ENCODE results near the gene KIAA1549. TPM values are rescaled to one million over a fixed set of nuclear protein-coding genes. Genes with fewer than 3 reads are reported as not detected.

Gene KIAA1549
- total and polyA plus RNA-seq, 2 of the 4 experiments (the other 2 are of a cell fraction): 1.3 to 3.3 TPM

GRCh38 chr7:138911007-138911406, 70.2 kb downstream of the KIAA1549 start:
- Histone ChIP-seq H2AK5ac (ENCODE audit: low read depth, low read length) (no peak overlapping the region), H2BK120ac (ENCODE audit: low read depth, low read length) (no peak overlapping the region), H4K91ac (ENCODE audit: insufficient read depth, low read depth, low read length) (no peak overlapping the region), H3K9me3 (ENCODE audit: control insufficient read depth, insufficient read depth, low read length) (peaks cover 2% of the 10 kb centered on the region; the same call in 1 of the 2 replicates), H3K27ac (ENCODE audit: insufficient read depth, low read length) (no peak overlapping the region), H4K20me1 (ENCODE audit: insufficient read depth, low read length) (no peaks in the 10 kb centered on the region), H2AFZ (replicated peaks; ENCODE audit: low read length, poor library complexity) (no peak overlapping the region), H2BK20ac (ENCODE audit: low read depth, low read length) (no peak overlapping the region), H3K27me3 (ENCODE audit: control insufficient read depth, insufficient read depth, low read length) (no peaks in the 10 kb centered on the region), H2BK5ac (ENCODE audit: low read depth, low read length, poor library complexity, severe bottlenecking) (no peak overlapping the region), H3K4ac (ENCODE audit: low read depth, low read length) (no peak overlapping the region), H3K14ac (replicated peaks; ENCODE audit: low read depth, low read length) (no peak overlapping the region), H3K4me3 (ENCODE audit: insufficient read depth, low read depth, low read length) (no peak overlapping the region), H3K18ac (ENCODE audit: low read depth, low read length) (no peak overlapping the region), H3K56ac (ENCODE audit: extremely low read depth, insufficient read depth, low read length) (no peak overlapping the region), H4K5ac (ENCODE audit: low read depth, low read length) (no peak overlapping the region), H4K8ac (ENCODE audit: low read depth in 2 of 2, low read length in 2 of 2) (no peak overlapping the region), H2AK9ac (replicated peaks; ENCODE audit: low read depth, low read length, poor library complexity) (no peak overlapping the region), H3K23ac (ENCODE audit: low read depth, low read length) (no peak overlapping the region), H2BK15ac (ENCODE audit: low read depth, low read length) (no peak overlapping the region; the same call in 2 of the 3 replicates), H3K4me1 (ENCODE audit: control insufficient read depth, insufficient read depth, low read length) (no peaks in the 10 kb centered on the region), H3K9ac (ENCODE audit: low read depth, low read length) (no peak overlapping the region), H3K79me1 (ENCODE audit: low read depth in 1 of 2, low read length in 2 of 2) (peaks cover 0 to 9% of the 10 kb centered on the region in 2 experiments; a peak in 1 of 4 replicates), H3K36me3 (ENCODE audit: control insufficient read depth, insufficient read depth, low read length) (peaks cover 14% of the 10 kb centered on the region), H3K4me2 (ENCODE audit: low read depth, low read length) (no peak overlapping the region), H3K9me1 (ENCODE audit: insufficient read depth, low read length) (no peaks in the 10 kb centered on the region; the same call in 1 of the 2 replicates)
- dilution Hi-C loops (cut with HindIII; ENCODE audit: low sequenced_read_pairs, unreplicated experiment): no loop called here
- in situ Hi-C loops (cut with MboI; ENCODE audit: low sequenced_read_pairs): no loop called here
- TF ChIP-seq NFE2L2 (IDR thresholded peaks at IDR 0.05; ENCODE audit: low read depth, low read length) (no peak), MAFK (IDR thresholded peaks at IDR 0.05; ENCODE audit: low read depth, low read length) (no peak), RCOR1 (IDR thresholded peaks at IDR 0.05; ENCODE audit: insufficient replicate concordance, low read length) (no peak), SMC3 (IDR thresholded peaks at IDR 0.05; ENCODE audit: low read depth, low read length) (no peak), MAZ (IDR thresholded peaks at IDR 0.05; ENCODE audit: borderline replicate concordance, low read depth, low read length) (no peak), POLR2A (IDR thresholded peaks at IDR 0.05; ENCODE audit: low read depth, low read length) (no peak), RAD21 (IDR thresholded peaks at IDR 0.05; ENCODE audit: low read length) (no peak), FOS (IDR thresholded peaks at IDR 0.05; ENCODE audit: low read depth, low read length) (no peak), CEBPB (IDR thresholded peaks at IDR 0.05; ENCODE audit: low read depth, low read length) (no peak), RFX5 (IDR thresholded peaks at IDR 0.05; ENCODE audit: low read depth, low read length) (no peak), CHD1 (IDR thresholded peaks at IDR 0.05; ENCODE audit: low read depth, low read length) (no peak)
- TF ChIP-seq, protein P1, sequence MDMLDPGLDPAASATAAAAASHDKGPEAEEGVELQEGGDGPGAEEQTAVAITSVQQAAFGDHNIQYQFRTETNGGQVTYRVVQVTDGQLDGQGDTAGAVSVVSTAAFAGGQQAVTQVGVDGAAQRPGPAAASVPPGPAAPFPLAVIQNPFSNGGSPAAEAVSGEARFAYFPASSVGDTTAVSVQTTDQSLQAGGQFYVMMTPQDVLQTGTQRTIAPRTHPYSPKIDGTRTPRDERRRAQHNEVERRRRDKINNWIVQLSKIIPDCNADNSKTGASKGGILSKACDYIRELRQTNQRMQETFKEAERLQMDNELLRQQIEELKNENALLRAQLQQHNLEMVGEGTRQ (IDR thresholded peaks at IDR 0.05; ENCODE audit: low read depth, low read length): no peak
- TF ChIP-seq, protein P2, sequence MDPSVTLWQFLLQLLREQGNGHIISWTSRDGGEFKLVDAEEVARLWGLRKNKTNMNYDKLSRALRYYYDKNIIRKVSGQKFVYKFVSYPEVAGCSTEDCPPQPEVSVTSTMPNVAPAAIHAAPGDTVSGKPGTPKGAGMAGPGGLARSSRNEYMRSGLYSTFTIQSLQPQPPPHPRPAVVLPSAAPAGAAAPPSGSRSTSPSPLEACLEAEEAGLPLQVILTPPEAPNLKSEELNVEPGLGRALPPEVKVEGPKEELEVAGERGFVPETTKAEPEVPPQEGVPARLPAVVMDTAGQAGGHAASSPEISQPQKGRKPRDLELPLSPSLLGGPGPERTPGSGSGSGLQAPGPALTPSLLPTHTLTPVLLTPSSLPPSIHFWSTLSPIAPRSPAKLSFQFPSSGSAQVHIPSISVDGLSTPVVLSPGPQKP (IDR thresholded peaks at IDR 0.05; ENCODE audit: borderline replicate concordance, low read depth, low read length): no peak
- TF ChIP-seq, protein P3, sequence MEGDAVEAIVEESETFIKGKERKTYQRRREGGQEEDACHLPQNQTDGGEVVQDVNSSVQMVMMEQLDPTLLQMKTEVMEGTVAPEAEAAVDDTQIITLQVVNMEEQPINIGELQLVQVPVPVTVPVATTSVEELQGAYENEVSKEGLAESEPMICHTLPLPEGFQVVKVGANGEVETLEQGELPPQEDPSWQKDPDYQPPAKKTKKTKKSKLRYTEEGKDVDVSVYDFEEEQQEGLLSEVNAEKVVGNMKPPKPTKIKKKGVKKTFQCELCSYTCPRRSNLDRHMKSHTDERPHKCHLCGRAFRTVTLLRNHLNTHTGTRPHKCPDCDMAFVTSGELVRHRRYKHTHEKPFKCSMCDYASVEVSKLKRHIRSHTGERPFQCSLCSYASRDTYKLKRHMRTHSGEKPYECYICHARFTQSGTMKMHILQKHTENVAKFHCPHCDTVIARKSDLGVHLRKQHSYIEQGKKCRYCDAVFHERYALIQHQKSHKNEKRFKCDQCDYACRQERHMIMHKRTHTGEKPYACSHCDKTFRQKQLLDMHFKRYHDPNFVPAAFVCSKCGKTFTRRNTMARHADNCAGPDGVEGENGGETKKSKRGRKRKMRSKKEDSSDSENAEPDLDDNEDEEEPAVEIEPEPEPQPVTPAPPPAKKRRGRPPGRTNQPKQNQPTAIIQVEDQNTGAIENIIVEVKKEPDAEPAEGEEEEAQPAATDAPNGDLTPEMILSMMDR (conservative IDR thresholded peaks at IDR 0.05; ENCODE audit: low read depth, low read length): no peak
- ATAC-seq (ENCODE audit: low read depth): no peak
- intact Hi-C loops (cut with micrococcal nuclease): no loop called here
- no peak for DNase-seq
- CTCF ChIA-PET: interaction anchor here (0.7 kb wide), 1 partner anchor 9 kb away, joined by 3 read pairs; no protein-coding TSS in a partner anchor
- POLR2A ChIA-PET (ENCODE audit: unreplicated experiment): no interaction called here
- no TSS peak for BruUV-seq (replicated peaks)
- WGBS, 2 experiments (ENCODE audit: extremely low coverage in 2 of 2, insufficient read length in 1 of 2): 59% methylated on average over 2 of the region's 6 CpGs; no CpG with 5 or more reads in 1 of the 2 experiments
